Measurements from ENCODE around the gene ST7.

Gene ST7, protein sequence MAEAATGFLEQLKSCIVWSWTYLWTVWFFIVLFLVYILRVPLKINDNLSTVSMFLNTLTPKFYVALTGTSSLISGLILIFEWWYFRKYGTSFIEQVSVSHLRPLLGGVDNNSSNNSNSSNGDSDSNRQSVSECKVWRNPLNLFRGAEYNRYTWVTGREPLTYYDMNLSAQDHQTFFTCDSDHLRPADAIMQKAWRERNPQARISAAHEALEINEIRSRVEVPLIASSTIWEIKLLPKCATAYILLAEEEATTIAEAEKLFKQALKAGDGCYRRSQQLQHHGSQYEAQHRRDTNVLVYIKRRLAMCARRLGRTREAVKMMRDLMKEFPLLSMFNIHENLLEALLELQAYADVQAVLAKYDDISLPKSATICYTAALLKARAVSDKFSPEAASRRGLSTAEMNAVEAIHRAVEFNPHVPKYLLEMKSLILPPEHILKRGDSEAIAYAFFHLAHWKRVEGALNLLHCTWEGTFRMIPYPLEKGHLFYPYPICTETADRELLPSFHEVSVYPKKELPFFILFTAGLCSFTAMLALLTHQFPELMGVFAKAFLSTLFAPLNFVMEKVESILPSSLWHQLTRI

DNA sequence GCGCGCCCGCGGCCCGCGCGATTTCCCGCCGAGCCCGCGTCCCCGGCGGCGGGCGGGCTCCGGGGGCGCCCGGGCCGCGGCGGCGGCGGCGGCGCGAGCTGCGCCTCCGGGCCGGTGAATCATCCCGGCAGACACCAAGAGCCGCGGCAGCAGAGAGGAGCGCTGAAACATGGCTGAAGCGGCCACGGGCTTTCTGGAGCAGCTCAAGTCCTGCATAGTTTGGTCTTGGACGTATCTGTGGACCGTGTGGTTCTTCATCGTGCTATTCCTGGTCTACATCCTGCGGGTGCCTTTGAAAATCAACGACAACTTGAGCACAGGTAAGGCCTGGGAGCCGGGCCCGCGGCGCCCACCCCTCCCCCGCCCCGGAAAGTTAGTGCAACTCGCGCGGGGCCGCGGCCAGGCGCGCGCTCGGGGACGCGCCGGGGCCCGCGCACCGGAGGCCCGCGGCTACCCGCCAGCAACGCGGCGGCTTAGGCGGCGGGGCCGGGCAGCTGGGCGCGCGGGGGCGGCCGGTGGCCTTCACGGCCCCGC lies at the start of gene ST7:
Gene ST7 (plus strand): TSS at position 130 of the 534 bp plus-strand sequence. CDS start 40 bp downstream, at position 170.
- Histone ChIP-seq H3K27ac (ENCODE audit: low read depth, low read length) (peak within 1 kb of the TSS; percentile 97), H3K36me3 (ENCODE audit: control insufficient read depth, insufficient read depth, low read length) (no peaks in the 10 kb centered on the region), H3K4me1 (ENCODE audit: control insufficient read depth, insufficient read depth, low read length) (peaks cover 14% of the 10 kb centered on the region), H3K27me3 (ENCODE audit: control insufficient read depth, insufficient read depth, low read length) (no peaks in the 10 kb centered on the region), H3K9ac (ENCODE audit: low read length) (peak within 1 kb of the TSS; percentile 96), H3K4me3 (ENCODE audit: low read length) (peak within 1 kb of the TSS; percentile 91)

DNA sequence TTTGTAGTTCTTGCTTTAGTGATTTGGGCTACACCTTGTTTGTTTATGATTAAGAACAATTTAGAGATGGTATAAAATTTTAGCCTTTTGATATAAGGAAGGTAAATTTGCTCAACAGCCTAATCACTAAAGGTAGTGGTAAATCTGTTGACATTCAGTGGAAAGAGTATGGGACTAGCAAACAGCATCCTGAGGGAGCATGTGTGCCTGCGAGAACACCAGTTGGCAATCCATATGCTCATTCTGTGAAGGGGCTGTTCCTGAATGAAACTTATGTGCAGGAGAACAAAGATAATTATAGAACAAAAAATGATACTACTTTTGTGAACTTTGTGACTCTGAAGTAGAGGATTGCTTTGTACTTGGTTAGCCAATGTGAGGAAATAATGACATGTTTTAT lies 46.9 kb upstream of the ST7 start:
- Histone ChIP-seq H3K4me3 (ENCODE audit: low read length) (no peak overlapping the region), H3K27ac (ENCODE audit: low read depth, low read length) (no peak overlapping the region), H3K9ac (ENCODE audit: low read length) (no peak overlapping the region), H3K27me3 (ENCODE audit: control insufficient read depth, insufficient read depth, low read length) (no peaks in the 10 kb centered on the region), H3K36me3 (ENCODE audit: control insufficient read depth, insufficient read depth, low read length) (peaks cover 3% of the 10 kb centered on the region), H3K4me1 (ENCODE audit: control insufficient read depth, insufficient read depth, low read length) (no peaks in the 10 kb centered on the region)

DNA sequence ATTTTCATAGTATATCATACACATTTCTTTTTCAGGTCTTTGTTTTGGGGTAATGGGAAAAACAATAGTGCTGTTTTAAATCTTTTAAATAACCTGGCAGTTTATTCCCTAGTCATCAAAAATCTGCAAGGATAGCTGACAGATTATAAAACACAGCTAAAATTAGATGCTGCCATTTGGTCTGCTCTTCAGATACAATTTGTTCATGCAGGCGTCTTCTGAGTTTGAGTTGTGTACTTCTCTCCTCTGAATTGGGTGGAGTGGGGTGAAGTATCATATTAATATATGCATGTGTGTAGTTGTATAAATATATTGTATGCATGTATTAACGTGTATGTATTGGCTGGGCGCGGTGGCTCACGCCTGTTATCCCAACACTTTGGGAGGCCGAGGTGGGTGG lies 42.9 kb upstream of the ST7 start:
- H3K27ac ChIP-seq (ENCODE audit: low read depth, low read length), result no peak overlapping the region
- H3K27me3 ChIP-seq (ENCODE audit: control insufficient read depth, insufficient read depth, low read length), result no peaks in the 10 kb centered on the region
- no peak overlapping the region for H3K4me3 ChIP-seq (ENCODE audit: low read length)
- no peak overlapping the region for H3K9ac ChIP-seq (ENCODE audit: low read length)
- H3K4me1 ChIP-seq (ENCODE audit: control insufficient read depth, insufficient read depth, low read length), result no peaks in the 10 kb centered on the region
- H3K36me3 ChIP-seq (ENCODE audit: control insufficient read depth, insufficient read depth, low read length), result peaks cover 6% of the 10 kb centered on the region

DNA sequence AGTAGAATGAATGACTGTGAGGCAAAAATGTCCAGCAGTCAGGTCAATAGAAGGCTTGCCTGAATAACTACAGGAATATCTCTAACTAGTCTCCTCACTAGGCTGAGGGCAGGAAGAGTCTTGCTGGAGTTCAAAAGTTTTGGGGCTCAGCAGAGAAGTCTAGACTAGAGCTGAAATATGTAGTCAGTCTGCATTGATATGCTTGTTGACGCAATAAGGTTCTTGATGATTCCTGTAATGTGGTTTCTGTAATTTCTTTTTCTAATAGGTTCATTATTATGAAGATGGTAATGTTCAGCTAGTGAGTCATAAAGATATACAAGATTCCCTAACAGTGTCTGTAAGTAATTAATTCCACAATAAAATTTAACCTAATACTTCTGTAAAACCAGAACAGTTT lies 41.5 kb upstream of the ST7 start:
- no peak overlapping the region for H3K9ac ChIP-seq (ENCODE audit: low read length)
- H3K36me3 ChIP-seq (ENCODE audit: control insufficient read depth, insufficient read depth, low read length), result peaks cover 4% of the 10 kb centered on the region
- H3K4me1 ChIP-seq (ENCODE audit: control insufficient read depth, insufficient read depth, low read length), result no peaks in the 10 kb centered on the region
- H3K27me3 ChIP-seq (ENCODE audit: control insufficient read depth, insufficient read depth, low read length), result no peaks in the 10 kb centered on the region
- no peak overlapping the region for H3K27ac ChIP-seq (ENCODE audit: low read depth, low read length)
- H3K4me3 ChIP-seq (ENCODE audit: low read length), result no peak overlapping the region

DNA sequence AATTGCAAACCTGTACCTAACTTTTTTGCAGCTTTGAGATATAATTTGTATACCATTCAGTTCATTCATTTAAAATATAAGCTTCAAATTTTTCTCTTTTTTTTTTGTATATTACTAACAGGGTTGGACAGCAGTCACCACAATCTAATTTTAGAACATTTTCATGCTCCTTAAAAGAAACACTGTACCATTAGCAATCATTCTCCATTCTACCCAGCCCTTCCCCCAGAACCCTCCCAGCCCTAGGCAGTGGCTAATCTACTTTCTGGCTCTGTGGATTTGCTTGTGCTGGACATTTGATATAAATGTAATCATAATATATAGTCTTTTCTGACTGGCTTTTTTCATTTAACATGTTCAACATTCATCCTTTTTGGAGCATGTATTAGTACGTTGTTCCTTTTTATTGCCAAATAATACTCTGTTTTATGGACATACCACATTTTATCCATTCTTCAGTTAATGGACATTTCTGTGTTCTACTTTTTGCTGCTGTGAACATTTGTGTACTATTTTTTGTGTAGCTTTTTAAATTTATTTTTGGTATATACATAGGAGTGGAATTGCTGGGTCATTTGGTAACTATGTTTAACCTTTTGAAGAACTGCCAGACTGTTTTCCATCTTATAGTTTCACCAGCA lies 40.9 kb upstream of the ST7 start:
- no peak overlapping the region for H3K4me3 ChIP-seq (ENCODE audit: low read length)
- H3K36me3 ChIP-seq (ENCODE audit: control insufficient read depth, insufficient read depth, low read length), result peaks cover 4% of the 10 kb centered on the region
- H3K27ac ChIP-seq (ENCODE audit: low read depth, low read length), result no peak overlapping the region
- H3K27me3 ChIP-seq (ENCODE audit: control insufficient read depth, insufficient read depth, low read length), result no peaks in the 10 kb centered on the region
- H3K4me1 ChIP-seq (ENCODE audit: control insufficient read depth, insufficient read depth, low read length), result no peaks in the 10 kb centered on the region
- H3K9ac ChIP-seq (ENCODE audit: low read length), result no peak overlapping the region

DNA sequence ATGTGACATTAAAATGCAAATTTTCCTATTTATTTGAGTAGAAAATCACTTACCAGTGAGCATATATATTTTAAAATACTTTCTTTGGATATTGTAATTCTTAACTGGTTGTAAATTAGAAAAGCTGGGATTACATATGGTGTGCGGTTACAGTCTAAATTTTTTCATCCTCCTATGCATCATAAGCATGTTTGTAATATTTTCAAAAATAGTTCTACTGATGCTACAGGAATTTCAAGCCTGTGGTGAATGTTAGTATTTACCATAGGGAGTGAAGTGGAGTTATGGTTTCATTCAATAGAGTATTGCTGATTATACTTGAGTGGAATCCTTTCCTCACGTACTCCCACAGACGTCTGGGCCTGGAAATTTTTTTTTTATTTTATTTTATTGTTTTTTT lies 34.6 kb upstream of the ST7 start:
- Histone ChIP-seq H3K36me3 (ENCODE audit: control insufficient read depth, insufficient read depth, low read length) (peaks cover 10% of the 10 kb centered on the region), H3K4me3 (ENCODE audit: low read length) (no peak overlapping the region)

DNA sequence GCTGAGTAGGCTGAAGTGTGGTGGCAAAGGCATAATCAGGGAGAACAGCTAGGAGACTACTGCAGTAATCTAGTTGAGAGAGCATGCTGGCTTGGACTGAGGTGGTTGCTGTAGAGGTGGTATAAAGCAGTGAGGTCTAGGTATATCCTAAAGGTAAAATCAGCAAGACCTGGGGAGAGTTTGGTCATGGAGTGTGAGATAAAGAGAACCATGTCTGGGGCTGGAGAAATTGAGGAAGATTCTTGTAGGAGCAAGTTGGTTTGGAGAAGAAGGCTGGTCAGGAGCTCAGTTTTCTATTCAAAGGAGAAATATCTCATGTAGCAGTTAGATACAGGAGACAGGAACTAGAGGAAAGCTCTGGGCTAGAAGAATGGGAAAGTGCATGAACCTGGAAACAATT lies 32.9 kb upstream of the ST7 start:
- H3K9ac ChIP-seq (ENCODE audit: low read length), result no peak overlapping the region
- no peak overlapping the region for H3K27ac ChIP-seq (ENCODE audit: low read depth, low read length)
- H3K4me3 ChIP-seq (ENCODE audit: low read length), result no peak overlapping the region
- peaks cover 7% of the 10 kb centered on the region for H3K36me3 ChIP-seq (ENCODE audit: control insufficient read depth, insufficient read depth, low read length)
- H3K4me1 ChIP-seq (ENCODE audit: control insufficient read depth, insufficient read depth, low read length), result no peaks in the 10 kb centered on the region
- H3K27me3 ChIP-seq (ENCODE audit: control insufficient read depth, insufficient read depth, low read length), result no peaks in the 10 kb centered on the region

More for the DNA sequence above, 34.6 kb upstream of the ST7 start:
- Histone ChIP-seq H3K4me1 (ENCODE audit: control insufficient read depth, insufficient read depth, low read length) (no peaks in the 10 kb centered on the region), H3K27ac (ENCODE audit: low read depth, low read length) (no peak overlapping the region), H3K27me3 (ENCODE audit: control insufficient read depth, insufficient read depth, low read length) (no peaks in the 10 kb centered on the region), H3K9ac (ENCODE audit: low read length) (no peak overlapping the region)

DNA sequence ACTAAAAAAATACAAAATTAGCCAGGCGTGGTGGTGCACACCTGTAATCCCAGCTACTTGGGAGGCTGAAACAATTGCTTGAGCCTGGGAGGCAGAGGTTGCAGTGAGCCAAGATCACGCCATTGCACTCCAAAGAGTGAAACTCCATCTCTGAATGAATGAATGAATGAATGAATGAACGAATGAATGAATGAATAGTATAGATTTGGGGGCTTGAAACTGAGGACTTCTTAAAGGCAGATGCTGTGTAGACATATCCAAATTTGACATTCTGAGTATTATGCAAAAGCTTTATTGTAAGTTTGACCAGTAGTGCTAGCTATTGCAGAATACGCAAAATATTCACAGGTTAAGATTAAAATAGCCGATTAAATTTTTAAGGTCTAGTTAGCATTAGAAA lies 30.8 kb upstream of the ST7 start:
- Histone ChIP-seq H3K27ac (ENCODE audit: low read depth, low read length) (no peak overlapping the region), H3K4me3 (ENCODE audit: low read length) (no peak overlapping the region), H3K36me3 (ENCODE audit: control insufficient read depth, insufficient read depth, low read length) (peaks cover 5% of the 10 kb centered on the region), H3K9ac (ENCODE audit: low read length) (no peak overlapping the region), H3K27me3 (ENCODE audit: control insufficient read depth, insufficient read depth, low read length) (no peaks in the 10 kb centered on the region), H3K4me1 (ENCODE audit: control insufficient read depth, insufficient read depth, low read length) (no peaks in the 10 kb centered on the region)

DNA sequence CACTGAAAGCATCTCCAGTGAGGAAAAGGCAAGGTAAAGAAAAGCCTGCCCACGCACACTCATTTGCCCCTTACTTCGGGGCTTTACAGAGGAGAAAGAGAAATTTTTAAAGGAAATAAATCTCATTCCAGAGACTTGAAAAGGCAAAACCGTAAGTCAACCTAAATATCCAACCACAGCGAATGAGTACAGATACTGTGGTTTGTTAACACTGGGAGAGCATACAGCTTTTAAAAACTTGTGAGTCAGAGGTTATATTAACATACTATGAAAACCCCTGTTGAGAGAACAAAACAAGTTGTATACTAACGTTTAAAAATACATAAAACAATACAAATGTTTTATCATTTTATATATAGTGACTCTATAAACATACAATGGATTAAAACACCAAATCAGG lies 28.6 kb upstream of the ST7 start:
- Histone ChIP-seq H3K9ac (ENCODE audit: low read length) (no peak overlapping the region), H3K4me3 (ENCODE audit: low read length) (no peak overlapping the region), H3K27ac (ENCODE audit: low read depth, low read length) (no peak overlapping the region), H3K27me3 (ENCODE audit: control insufficient read depth, insufficient read depth, low read length) (no peaks in the 10 kb centered on the region), H3K36me3 (ENCODE audit: control insufficient read depth, insufficient read depth, low read length) (no peaks in the 10 kb centered on the region), H3K4me1 (ENCODE audit: control insufficient read depth, insufficient read depth, low read length) (no peaks in the 10 kb centered on the region)

DNA sequence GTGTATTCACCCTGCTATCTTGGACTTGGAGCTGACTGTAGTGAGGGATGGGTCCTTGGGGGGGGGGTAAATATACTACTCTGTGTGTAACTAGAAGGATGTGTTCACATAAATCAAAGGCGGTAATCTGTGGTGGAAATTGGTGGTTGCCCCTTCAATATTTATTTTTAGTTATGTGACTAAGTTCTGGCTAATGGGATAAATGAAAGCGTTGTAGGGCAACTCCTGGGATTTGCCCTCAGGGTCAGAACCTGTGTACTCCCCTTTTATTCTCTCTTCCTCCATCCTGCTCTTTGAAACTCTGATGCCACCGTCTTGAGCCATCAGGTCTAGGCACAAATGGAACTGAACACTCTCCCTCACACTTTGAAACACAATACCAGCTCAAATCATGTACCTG lies 24.3 kb upstream of the ST7 start:
- Histone ChIP-seq H3K27ac (ENCODE audit: low read depth, low read length) (no peak overlapping the region), H3K9ac (ENCODE audit: low read length) (no peak overlapping the region), H3K27me3 (ENCODE audit: control insufficient read depth, insufficient read depth, low read length) (no peaks in the 10 kb centered on the region), H3K4me3 (ENCODE audit: low read length) (no peak overlapping the region), H3K36me3 (ENCODE audit: control insufficient read depth, insufficient read depth, low read length) (no peaks in the 10 kb centered on the region), H3K4me1 (ENCODE audit: control insufficient read depth, insufficient read depth, low read length) (no peaks in the 10 kb centered on the region)

DNA sequence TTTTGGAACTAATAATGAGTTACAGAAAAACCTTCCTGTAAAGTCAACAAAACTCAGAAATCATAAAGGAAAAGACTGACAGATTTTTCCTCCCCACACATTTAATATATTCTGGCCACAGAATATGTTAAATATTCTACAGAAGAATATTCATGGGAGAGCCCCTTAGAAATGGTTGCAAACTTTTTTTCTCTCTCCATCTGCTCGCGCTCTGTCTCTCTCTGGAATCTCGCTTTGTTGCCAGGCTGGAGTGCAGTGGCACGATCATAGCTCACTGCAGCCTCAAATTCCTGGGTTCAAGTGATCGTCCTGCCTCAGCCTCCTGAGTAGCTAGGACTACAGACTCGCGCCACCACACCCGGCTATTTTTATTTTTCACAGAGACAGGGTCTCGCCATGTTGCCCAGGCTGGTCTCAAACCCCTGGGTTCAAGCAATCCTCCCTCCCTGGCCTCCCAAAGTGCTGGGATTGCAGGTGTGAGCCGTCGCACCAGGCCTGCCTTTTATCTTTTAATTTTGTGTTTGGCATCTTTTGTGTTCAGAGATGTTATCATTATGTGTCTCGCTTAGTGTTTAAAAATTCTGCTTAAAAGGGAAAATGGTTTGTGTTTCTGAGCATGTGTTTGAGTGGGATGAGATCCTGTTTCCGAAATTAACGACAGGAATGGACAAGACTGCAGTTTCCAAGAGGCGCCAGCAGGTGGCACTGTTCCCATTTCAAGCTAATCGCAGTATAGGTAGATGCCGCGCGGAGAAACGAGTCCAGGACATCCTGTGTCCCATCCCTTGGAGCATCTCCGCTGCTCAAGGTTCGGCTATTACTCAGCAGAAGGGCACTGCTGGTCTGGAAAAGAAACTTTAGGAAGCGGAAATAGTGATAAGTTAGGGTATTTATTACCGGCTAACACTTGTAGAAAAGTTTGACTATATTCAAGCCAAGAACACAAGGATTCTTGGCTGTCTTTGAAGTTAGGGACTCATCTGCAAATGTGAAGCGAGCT lies 23.1 kb upstream of the ST7 start:
- no peak overlapping the region for H3K9ac ChIP-seq (ENCODE audit: low read length)
- H3K27ac ChIP-seq (ENCODE audit: low read depth, low read length), result no peak overlapping the region
- H3K27me3 ChIP-seq (ENCODE audit: control insufficient read depth, insufficient read depth, low read length), result no peaks in the 10 kb centered on the region
- no peaks in the 10 kb centered on the region for H3K4me1 ChIP-seq (ENCODE audit: control insufficient read depth, insufficient read depth, low read length)
- H3K4me3 ChIP-seq (ENCODE audit: low read length), result no peak overlapping the region
- H3K36me3 ChIP-seq (ENCODE audit: control insufficient read depth, insufficient read depth, low read length), result no peaks in the 10 kb centered on the region

DNA sequence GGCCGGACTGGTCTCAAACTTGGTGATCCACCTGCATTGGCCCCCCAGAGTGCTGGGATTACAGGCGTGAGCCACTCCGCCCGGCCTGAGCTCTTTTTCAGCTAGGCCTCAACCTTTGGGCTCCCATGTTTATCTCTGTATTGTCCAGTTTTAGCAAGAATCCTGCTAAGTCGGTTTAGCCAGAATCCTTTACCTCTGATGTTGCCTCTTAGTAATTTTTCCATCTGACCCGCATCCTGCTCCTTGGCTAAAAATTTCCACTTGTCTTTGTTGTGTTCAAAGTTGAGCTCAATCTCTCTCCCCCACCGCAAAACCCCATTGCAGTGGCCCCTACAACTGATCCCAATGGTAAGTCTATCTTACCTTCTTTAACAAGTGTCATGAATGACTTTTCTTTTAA lies 20.7 kb upstream of the ST7 start:
- Histone ChIP-seq H3K27me3 (ENCODE audit: control insufficient read depth, insufficient read depth, low read length) (no peaks in the 10 kb centered on the region), H3K36me3 (ENCODE audit: control insufficient read depth, insufficient read depth, low read length) (no peaks in the 10 kb centered on the region), H3K4me3 (ENCODE audit: low read length) (no peak overlapping the region), H3K4me1 (ENCODE audit: control insufficient read depth, insufficient read depth, low read length) (no peaks in the 10 kb centered on the region), H3K27ac (ENCODE audit: low read depth, low read length) (no peak overlapping the region), H3K9ac (ENCODE audit: low read length) (no peak overlapping the region)

All from rectal smooth muscle tissue (tissue), 1 donor.